ENCODE results near the gene MMRN1.

DNA sequence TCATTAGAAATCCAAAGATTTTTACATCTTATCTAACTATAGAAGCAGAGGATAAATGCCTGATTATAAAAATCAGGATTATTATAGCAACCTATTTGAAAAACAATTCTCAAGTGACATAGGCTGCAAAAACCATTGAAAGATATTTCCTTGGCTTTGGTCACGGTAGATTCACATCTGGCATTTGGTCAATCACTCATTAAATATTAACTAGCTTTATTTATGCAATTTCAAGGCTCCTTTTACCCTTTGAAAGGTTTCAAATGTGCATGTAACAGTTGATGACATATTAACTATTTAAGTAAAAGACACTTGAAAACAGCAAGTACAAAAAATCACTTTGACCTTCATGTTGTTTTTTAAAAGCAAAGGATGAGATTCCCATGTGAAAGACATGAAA lies 98.1 kb downstream of the MMRN1 start:
- TF ChIP-seq, protein P1, sequence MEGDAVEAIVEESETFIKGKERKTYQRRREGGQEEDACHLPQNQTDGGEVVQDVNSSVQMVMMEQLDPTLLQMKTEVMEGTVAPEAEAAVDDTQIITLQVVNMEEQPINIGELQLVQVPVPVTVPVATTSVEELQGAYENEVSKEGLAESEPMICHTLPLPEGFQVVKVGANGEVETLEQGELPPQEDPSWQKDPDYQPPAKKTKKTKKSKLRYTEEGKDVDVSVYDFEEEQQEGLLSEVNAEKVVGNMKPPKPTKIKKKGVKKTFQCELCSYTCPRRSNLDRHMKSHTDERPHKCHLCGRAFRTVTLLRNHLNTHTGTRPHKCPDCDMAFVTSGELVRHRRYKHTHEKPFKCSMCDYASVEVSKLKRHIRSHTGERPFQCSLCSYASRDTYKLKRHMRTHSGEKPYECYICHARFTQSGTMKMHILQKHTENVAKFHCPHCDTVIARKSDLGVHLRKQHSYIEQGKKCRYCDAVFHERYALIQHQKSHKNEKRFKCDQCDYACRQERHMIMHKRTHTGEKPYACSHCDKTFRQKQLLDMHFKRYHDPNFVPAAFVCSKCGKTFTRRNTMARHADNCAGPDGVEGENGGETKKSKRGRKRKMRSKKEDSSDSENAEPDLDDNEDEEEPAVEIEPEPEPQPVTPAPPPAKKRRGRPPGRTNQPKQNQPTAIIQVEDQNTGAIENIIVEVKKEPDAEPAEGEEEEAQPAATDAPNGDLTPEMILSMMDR (IDR thresholded peaks at IDR 0.05), result no peak
- no peak for TF ChIP-seq POLR2A (IDR thresholded peaks at IDR 0.05)

Data from esophagus squamous epithelium (tissue), 4 donors.